ENCODE results near the gene OR8B3.

Gene OR8B3

DNA sequence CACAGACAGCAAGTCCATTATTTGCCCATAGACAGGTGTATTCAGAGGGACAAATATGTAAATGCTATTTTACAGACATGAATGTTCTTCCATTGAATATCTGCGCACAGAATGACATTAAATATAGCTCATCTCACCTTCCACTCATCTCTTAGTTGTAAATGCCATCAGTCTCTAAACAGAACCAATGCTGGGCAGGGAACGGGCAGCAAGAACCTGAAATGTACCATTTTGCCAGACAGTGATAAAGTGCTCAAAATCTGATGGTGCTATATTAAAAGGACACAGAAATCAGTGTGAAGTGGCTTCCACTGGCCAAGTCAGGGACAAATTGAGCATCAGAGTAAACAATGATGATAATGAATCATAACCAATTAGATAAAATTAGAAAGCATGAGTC is 35.9 kb upstream of the OR8B3 start:
- POLR2A ChIA-PET = no interaction called here
- CTCF ChIA-PET = interaction anchor here (1.0 kb wide), 1 partner anchor 9 kb away, joined by 3 read pairs; no protein-coding TSS in a partner anchor
- no peaks in the 10 kb centered on the region for H3K36me3 ChIP-seq (ENCODE audit: control insufficient read depth in 2 of 2, insufficient read depth in 1 of 2, low read length in 2 of 2)
- TF ChIP-seq ZNF24 (tag by site-specific recombination; IDR thresholded peaks at IDR 0.05) = no peak
- no peak for TF ChIP-seq HOXD13 (CRISPR knock-in tag; IDR thresholded peaks at IDR 0.05; ENCODE audit: borderline replicate concordance)
- TF ChIP-seq, protein P1, sequence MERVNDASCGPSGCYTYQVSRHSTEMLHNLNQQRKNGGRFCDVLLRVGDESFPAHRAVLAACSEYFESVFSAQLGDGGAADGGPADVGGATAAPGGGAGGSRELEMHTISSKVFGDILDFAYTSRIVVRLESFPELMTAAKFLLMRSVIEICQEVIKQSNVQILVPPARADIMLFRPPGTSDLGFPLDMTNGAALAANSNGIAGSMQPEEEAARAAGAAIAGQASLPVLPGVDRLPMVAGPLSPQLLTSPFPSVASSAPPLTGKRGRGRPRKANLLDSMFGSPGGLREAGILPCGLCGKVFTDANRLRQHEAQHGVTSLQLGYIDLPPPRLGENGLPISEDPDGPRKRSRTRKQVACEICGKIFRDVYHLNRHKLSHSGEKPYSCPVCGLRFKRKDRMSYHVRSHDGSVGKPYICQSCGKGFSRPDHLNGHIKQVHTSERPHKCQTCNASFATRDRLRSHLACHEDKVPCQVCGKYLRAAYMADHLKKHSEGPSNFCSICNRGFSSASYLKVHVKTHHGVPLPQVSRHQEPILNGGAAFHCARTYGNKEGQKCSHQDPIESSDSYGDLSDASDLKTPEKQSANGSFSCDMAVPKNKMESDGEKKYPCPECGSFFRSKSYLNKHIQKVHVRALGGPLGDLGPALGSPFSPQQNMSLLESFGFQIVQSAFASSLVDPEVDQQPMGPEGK (tag by site-specific recombination; IDR thresholded peaks at IDR 0.05) = no peak
- TF ChIP-seq KLF16 (tag by site-specific recombination; IDR thresholded peaks at IDR 0.05) = no peak
- no peak for TF ChIP-seq SALL2 (tag by site-specific recombination; IDR thresholded peaks at IDR 0.05; ENCODE audit: borderline replicate concordance)
- no peak for TF ChIP-seq ZBTB8A (tag by site-specific recombination; IDR thresholded peaks at IDR 0.05)
- TF ChIP-seq, protein P2, sequence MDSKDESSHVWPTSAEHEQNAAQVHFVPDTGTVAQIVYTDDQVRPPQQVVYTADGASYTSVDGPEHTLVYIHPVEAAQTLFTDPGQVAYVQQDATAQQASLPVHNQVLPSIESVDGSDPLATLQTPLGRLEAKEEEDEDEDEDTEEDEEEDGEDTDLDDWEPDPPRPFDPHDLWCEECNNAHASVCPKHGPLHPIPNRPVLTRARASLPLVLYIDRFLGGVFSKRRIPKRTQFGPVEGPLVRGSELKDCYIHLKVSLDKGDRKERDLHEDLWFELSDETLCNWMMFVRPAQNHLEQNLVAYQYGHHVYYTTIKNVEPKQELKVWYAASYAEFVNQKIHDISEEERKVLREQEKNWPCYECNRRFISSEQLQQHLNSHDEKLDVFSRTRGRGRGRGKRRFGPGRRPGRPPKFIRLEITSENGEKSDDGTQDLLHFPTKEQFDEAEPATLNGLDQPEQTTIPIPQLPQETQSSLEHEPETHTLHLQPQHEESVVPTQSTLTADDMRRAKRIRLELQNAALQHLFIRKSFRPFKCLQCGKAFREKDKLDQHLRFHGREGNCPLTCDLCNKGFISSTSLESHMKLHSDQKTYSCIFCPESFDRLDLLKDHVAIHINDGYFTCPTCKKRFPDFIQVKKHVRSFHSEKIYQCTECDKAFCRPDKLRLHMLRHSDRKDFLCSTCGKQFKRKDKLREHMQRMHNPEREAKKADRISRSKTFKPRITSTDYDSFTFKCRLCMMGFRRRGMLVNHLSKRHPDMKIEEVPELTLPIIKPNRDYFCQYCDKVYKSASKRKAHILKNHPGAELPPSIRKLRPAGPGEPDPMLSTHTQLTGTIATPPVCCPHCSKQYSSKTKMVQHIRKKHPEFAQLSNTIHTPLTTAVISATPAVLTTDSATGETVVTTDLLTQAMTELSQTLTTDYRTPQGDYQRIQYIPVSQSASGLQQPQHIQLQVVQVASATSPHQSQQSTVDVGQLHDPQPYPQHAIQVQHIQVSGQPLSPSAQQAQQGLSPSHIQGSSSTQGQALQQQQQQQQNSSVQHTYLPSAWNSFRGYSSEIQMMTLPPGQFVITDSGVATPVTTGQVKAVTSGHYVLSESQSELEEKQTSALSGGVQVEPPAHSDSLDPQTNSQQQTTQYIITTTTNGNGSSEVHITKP (tag by site-specific recombination; IDR thresholded peaks at IDR 0.05) = no peak
- TF ChIP-seq, protein P3, sequence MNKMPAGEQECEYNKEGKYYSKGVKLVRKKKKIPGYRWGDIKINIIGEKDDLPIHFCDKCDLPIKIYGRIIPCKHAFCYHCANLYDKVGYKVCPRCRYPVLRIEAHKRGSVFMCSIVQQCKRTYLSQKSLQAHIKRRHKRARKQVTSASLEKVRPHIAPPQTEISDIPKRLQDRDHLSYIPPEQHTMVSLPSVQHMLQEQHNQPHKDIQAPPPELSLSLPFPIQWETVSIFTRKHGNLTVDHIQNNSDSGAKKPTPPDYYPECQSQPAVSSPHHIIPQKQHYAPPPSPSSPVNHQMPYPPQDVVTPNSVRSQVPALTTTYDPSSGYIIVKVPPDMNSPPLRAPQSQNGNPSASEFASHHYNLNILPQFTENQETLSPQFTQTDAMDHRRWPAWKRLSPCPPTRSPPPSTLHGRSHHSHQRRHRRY (tag by site-specific recombination; IDR thresholded peaks at IDR 0.05) = no peak
- TF ChIP-seq, protein P4, sequence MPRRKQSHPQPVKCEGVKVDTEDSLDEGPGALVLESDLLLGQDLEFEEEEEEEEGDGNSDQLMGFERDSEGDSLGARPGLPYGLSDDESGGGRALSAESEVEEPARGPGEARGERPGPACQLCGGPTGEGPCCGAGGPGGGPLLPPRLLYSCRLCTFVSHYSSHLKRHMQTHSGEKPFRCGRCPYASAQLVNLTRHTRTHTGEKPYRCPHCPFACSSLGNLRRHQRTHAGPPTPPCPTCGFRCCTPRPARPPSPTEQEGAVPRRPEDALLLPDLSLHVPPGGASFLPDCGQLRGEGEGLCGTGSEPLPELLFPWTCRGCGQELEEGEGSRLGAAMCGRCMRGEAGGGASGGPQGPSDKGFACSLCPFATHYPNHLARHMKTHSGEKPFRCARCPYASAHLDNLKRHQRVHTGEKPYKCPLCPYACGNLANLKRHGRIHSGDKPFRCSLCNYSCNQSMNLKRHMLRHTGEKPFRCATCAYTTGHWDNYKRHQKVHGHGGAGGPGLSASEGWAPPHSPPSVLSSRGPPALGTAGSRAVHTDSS (tag by site-specific recombination; IDR thresholded peaks at IDR 0.05) = no peak
- no peak for TF ChIP-seq ZNF121 (tag by site-specific recombination; IDR thresholded peaks at IDR 0.05)
- TF ChIP-seq, protein P5, sequence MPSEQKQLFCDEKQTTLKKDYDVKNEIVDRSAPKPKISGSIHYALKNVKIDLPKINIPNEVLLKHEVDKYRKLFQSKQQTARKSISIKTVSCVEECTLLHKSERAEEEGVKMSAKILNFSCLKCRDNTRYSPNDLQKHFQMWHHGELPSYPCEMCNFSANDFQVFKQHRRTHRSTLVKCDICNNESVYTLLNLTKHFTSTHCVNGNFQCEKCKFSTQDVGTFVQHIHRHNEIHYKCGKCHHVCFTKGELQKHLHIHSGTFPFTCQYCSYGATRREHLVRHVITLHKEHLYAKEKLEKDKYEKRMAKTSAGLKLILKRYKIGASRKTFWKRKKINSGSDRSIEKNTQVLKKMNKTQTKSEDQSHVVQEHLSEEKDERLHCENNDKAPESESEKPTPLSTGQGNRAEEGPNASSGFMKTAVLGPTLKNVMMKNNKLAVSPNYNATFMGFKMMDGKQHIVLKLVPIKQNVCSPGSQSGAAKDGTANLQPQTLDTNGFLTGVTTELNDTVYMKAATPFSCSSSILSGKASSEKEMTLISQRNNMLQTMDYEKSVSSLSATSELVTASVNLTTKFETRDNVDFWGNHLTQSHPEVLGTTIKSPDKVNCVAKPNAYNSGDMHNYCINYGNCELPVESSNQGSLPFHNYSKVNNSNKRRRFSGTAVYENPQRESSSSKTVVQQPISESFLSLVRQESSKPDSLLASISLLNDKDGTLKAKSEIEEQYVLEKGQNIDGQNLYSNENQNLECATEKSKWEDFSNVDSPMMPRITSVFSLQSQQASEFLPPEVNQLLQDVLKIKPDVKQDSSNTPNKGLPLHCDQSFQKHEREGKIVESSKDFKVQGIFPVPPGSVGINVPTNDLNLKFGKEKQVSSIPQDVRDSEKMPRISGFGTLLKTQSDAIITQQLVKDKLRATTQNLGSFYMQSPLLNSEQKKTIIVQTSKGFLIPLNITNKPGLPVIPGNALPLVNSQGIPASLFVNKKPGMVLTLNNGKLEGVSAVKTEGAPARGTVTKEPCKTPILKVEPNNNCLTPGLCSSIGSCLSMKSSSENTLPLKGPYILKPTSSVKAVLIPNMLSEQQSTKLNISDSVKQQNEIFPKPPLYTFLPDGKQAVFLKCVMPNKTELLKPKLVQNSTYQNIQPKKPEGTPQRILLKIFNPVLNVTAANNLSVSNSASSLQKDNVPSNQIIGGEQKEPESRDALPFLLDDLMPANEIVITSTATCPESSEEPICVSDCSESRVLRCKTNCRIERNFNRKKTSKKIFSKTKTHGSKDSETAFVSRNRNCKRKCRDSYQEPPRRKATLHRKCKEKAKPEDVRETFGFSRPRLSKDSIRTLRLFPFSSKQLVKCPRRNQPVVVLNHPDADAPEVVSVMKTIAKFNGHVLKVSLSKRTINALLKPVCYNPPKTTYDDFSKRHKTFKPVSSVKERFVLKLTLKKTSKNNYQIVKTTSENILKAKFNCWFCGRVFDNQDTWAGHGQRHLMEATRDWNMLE (tag by site-specific recombination; conservative IDR thresholded peaks at IDR 0.05; ENCODE audit: low read depth) = no peak
- TF ChIP-seq, protein P6, sequence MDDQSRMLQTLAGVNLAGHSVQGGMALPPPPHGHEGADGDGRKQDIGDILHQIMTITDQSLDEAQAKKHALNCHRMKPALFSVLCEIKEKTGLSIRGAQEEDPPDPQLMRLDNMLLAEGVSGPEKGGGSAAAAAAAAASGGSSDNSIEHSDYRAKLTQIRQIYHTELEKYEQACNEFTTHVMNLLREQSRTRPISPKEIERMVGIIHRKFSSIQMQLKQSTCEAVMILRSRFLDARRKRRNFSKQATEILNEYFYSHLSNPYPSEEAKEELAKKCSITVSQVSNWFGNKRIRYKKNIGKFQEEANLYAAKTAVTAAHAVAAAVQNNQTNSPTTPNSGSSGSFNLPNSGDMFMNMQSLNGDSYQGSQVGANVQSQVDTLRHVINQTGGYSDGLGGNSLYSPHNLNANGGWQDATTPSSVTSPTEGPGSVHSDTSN (CRISPR knock-in tag; IDR thresholded peaks at IDR 0.05) = no peak
- no peak for TF ChIP-seq TCF7L2 (IDR thresholded peaks at IDR 0.05; ENCODE audit: borderline replicate concordance, low read depth, low read length)
- no peak for TF ChIP-seq ZNF560 (tag by site-specific recombination; IDR thresholded peaks at IDR 0.05; ENCODE audit: borderline replicate concordance)
- TF ChIP-seq ZNF311 (tag by site-specific recombination; IDR thresholded peaks at IDR 0.05; ENCODE audit: borderline replicate concordance) = no peak
- H3K9me3 ChIP-seq (ENCODE audit: control insufficient read depth, insufficient read depth, low read depth, low read length) = no peaks in the 10 kb centered on the region
- H3K4me3 ChIP-seq (ENCODE audit: low read depth, low read length) = no peak overlapping the region
- no peaks in the 10 kb centered on the region for H3K4me1 ChIP-seq (ENCODE audit: control insufficient read depth, insufficient read depth, low read length)
- H3K27ac ChIP-seq (ENCODE audit: extremely low read depth, low read depth, low read length) = no peak overlapping the region
